22Rv1 (cell line): ENCODE measurements around the gene CTCF.
A peak's percentile ranks its signal among the peaks of the same experiment; 100 is the strongest.

Experiments used
- H3K27ac ChIP-seq: fragments of 450-650 bp; 2 replicates; pipeline ENCODE4 v1.5.1; 2017
- CTCF ChIP-seq: fragments of 450-650 bp; IDR thresholded peaks from 2 replicates; pipeline ENCODE4 v1.5.1; 2017; ENCODE audit warnings: mild to moderate bottlenecking
- ZFX ChIP-seq: fragments of 450-650 bp; IDR thresholded peaks from 2 replicates; pipeline ENCODE4 v1.6.1; 2017; ENCODE audit warnings: antibody characterized with exemption, borderline replicate concordance

Gene CTCF

DNA sequence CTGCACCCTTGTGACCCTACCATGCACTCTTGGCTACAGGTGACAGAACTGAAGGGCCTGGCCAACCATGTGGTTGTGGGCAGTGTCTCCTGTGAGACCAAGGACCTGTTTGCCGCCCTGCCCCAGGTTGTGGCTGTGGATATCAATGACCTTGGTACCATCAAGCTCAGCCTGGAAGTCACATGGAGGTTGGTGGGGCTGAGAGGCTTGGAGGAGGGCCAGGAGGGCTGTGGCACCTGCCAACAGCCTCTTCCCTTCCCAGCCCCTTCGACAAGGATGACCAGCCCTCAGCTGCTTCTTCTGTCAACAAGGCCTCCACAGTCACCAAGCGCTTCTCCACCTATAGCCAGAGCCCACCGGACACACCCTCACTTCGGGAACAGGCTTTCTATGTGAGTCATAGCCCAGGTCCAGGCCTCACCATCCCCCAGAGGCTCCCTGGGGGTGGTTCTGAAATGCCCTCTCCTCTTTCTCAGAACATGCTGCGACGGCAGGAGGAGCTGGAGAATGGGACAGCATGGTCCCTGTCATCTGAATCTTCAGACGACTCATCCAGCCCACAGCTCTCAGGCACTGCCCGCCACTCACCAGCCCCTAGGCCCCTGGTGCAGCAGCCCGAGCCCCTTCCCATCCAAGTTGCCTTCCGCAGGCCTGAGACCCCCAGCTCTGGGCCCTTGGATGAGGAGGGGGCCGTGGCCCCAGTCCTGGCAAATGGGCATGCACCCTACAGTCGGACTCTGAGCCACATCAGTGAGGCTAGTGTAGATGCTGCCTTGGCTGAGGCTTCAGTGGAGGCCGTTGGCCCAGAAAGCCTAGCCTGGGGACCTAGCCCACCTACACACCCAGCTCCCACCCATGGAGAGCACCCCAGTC is 20.7 kb upstream of the CTCF start:
- TF ChIP-seq ZFX (no peak), CTCF (no peak)
- 0 out of 2 replicates have a peak overlapping the region, but pooled peaks have one; percentile 4 for H3K27ac ChIP-seq

DNA sequence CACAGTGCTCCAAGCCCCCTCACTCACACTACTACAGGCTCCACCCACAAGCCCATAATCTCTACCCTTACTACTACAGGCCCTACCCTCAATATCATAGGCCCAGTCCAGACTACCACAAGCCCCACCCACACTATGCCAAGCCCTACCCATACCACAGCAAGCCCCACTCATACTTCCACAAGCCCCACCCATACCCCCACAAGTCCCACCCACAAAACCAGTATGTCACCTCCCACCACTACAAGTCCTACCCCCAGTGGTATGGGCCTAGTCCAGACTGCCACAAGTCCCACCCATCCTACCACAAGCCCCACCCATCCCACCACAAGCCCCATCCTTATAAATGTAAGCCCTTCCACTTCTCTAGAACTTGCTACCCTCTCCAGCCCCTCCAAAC is 19.9 kb upstream of the CTCF start:
- TF ChIP-seq CTCF (no peak), ZFX (no peak)
- H3K27ac ChIP-seq = no peak overlapping the region

DNA sequence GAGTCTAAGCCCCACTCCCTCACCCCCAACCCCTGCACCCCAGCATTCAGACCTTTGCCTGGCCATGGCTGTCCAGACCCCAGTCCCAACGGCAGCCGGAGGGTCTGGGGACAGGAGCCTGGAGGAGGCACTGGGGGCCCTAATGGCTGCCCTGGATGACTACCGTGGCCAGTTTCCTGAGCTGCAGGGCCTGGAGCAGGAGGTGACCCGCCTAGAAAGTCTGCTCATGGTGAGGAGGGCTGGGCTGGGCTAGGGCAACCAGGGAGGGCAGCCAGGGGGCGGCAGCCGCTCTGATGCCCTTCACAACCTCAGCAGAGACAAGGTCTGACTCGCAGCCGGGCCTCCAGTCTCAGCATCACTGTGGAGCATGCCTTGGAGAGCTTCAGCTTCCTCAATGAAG is 19.3 kb upstream of the CTCF start:
- no peak overlapping the region for H3K27ac ChIP-seq
- TF ChIP-seq ZFX (no peak), CTCF (no peak)

GRCh38 chr16:67543582-67543981 is 18.7 kb upstream of the CTCF start:
- TF ChIP-seq ZFX (no peak), CTCF (no peak)
- H3K27ac ChIP-seq = no peak overlapping the region

DNA sequence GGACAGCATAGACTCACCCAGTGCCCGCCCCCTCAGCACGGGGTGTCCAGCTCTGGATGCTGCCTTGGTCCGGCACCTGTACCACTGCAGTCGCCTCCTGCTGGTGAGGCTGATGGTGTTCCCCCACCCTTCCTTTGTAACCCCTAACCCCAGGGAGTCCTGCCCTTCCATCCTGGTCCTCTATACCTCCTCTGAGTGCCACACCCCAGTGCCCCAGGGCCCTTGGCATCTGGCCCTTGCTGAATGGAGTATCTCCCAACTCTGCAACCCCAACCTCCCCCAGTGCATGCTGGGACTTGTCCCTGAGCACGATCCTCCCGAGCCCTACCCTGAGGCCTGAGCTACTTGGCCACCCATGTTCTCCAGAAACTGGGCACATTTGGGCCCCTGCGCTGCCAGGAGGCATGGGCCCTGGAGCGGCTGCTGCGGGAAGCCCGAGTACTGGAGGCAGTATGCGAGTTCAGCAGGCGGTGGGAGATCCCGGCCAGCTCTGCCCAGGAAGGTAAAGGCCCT is 17.9 kb upstream of the CTCF start:
- peak; percentile 22 for TF ChIP-seq CTCF
- no peak for TF ChIP-seq ZFX
- H3K27ac ChIP-seq = 0 out of 2 replicates have a peak overlapping the region, but pooled peaks have one; percentile 18

DNA sequence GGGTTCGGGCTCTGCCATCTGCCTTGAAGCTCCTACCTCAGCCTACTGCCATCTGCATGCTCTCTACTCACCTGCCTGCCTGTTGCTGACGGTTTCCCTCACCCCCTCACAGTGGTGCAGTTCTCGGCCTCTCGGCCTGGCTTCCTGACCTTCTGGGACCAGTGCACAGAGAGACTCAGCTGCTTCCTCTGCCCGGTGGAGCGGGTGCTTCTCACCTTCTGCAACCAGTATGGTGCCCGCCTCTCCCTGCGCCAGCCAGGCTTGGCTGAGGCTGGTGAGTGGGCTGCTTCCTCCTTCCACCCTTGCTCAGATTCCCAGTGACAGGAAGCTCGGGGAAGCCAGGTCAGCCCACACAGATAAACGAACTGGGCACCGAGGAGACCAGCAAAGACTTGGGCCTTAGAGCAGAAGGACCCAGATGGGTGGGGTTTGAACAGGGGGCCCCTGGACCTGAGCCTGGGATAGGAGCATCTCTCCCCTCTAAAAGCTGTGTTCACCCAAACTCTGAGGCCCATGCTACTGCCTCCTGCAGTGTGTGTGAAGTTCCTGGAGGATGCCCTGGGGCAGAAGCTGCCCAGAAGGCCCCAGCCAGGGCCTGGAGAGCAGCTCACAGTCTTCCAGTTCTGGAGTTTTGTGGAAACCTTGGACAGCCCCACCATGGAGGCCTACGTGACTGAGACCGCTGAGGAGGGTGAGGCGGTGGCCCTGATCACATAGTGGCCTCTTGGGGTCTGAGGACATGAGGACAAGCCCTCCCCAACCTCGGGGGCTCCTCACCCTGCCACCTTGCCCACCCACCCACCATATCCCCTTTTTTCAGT is 17.3 kb upstream of the CTCF start:
- H3K27ac ChIP-seq = 0 out of 2 replicates have a peak overlapping the region, but pooled peaks have one; percentile 18
- TF ChIP-seq CTCF (no peak), ZFX (no peak)

- TF ChIP-seq CTCF = no peak
- TF ChIP-seq ZFX = no peak
- H3K27ac ChIP-seq = no peak overlapping the region
Measured at GRCh38 chr16:67545665-67546024, 16.7 kb upstream of the CTCF start.
